Caco-2 (cell line): ENCODE data around the gene TTBK2. TPM values are rescaled to one million over a fixed set of nuclear protein-coding genes. Genes with fewer than 3 reads are reported as not detected.

Experiments used
- BruUV-seq: library from RNA; stranded (reverse); fragments of 400-500 nt; replicated peaks from 2 replicates; lab custom pipeline; 2021; lab: Mats Ljungman, UMichigan
- CTCF ChIA-PET: fragments of 300-600 bp; sonication (Branson Sonifier 250); formaldehyde crosslinking; loops from one replicate; lab custom pipeline; 2022; ENCODE audit warnings: antibody characterized with exemption; lab: Charles Lee
- POLR2A ChIA-PET: fragments of 300-600 bp; sonication (Branson Sonifier 250); formaldehyde crosslinking; loops from one replicate; lab custom pipeline; 2022; ENCODE audit warnings: antibody characterized with exemption; lab: Charles Lee
- DNase-seq, 2 experiments: peaks; one replicate each; pipeline versions ENCODE4 v3.0.0 to v3.0.0-alpha.2; 2020 to 2022
- H3K27me3 ChIP-seq: replicated peaks from 2 replicates; pipeline ENCODE4 v1.6.0; 2011; ENCODE audit warnings: low read length; ENCODE audit not compliant: control insufficient read depth, insufficient read depth
- H3K36me3 ChIP-seq: 2 replicates; pipeline ENCODE4 v1.5.1; 2011; ENCODE audit warnings: low read length; ENCODE audit not compliant: control insufficient read depth, insufficient read depth
- H3K4me1 ChIP-seq: fragments of 250-450 bp; sonication (Bioruptor Pico); 2 replicates; pipeline ENCODE4 v1.5.1; 2020; ENCODE audit warnings: mild to moderate bottlenecking
- H3K4me3 ChIP-seq: 2 replicates; pipeline ENCODE4 v1.5.1; 2011; ENCODE audit warnings: low read depth, mild to moderate bottlenecking, control low read depth, low read length
- H3K9me3 ChIP-seq: fragments of 250-450 bp; sonication (Bioruptor Pico); 2 replicates; pipeline ENCODE4 v1.5.1; 2020; ENCODE audit warnings: mild to moderate bottlenecking, moderate library complexity
- H3K27ac Mint-ChIP-seq: one replicate; pipeline ENCODE4 v1.8.0; 2022; ENCODE audit warnings: mixed read lengths; ENCODE audit not compliant: unreplicated experiment
- H3K27me3 Mint-ChIP-seq: one replicate; pipeline ENCODE4 v1.8.0; 2022; ENCODE audit warnings: mixed read lengths; ENCODE audit not compliant: insufficient read depth, unreplicated experiment
- H3K36me3 Mint-ChIP-seq: one replicate; pipeline ENCODE4 v1.8.0; 2022; ENCODE audit warnings: mild to moderate bottlenecking, mixed read lengths; ENCODE audit not compliant: insufficient read depth, unreplicated experiment
- H3K4me1 Mint-ChIP-seq: one replicate; pipeline ENCODE4 v1.8.0; 2022; ENCODE audit warnings: low read depth, mixed read lengths; ENCODE audit not compliant: unreplicated experiment
- H3K4me3 Mint-ChIP-seq: one replicate; pipeline ENCODE4 v1.8.0; 2022; ENCODE audit warnings: mild to moderate bottlenecking, moderate library complexity, mixed read lengths; ENCODE audit not compliant: unreplicated experiment
- H3K9me3 Mint-ChIP-seq: one replicate; pipeline ENCODE4 v1.8.0; 2022; ENCODE audit warnings: mixed read lengths; ENCODE audit not compliant: unreplicated experiment
- intact Hi-C: fragments of 100-400 bp; cut with micrococcal nuclease; formaldehyde crosslinking; loops from one replicate; pipeline ENCODE4 v1.10.0; 2022; ENCODE audit not compliant: unreplicated experiment
- total RNA-seq: library from RNA; stranded (reverse); gene quantifications from 2 replicates; pipeline ENCODE4 v1.2.3, GENCODE V29; 2022
- TF ChIP-seq, protein P1 (sequence below), 2 experiments: fragments of 200-600 bp in 1 of 2; IDR thresholded peaks; 1 replicate in 1 of 2; 2 replicates in 1 of 2; pipeline versions ENCODE4 v1.5.1 to v1.8.0; 2011 to 2022; ENCODE audit warnings: antibody characterized with exemption in 1 of 2, control low read depth in 1 of 2, inconsistent platforms in 1 of 2, low read depth in 1 of 2, low read length in 1 of 2, mild to moderate bottlenecking in 1 of 2, moderate library complexity in 1 of 2; ENCODE audit not compliant: insufficient read depth in 1 of 2, severe bottlenecking in 1 of 2, unreplicated experiment in 1 of 2

Gene TTBK2
- total RNA-seq, 1 experiment from 2014 or later = 10.1 TPM

DNA sequence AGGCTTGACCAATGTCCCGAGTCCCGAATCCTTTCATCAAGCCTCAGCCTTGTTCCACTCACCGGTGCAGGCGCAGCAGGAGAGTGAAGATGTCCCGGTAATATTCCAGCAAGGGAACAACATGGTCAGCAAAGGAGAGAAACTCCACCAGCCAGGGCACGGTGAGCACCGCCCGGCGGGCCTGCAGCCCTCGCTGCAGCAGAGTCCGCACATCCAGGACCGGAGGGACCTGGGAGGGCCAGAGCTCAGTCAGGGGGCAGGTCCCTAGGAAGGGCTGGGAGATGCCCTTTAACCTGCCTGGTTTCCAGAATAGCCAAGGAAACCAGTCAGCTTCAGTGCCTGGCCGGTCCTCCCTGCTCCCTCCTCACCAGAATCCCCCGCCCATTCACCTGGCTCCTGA, 190.0 kb downstream of the TTBK2 start:
- no peak overlapping the region for H3K4me3 ChIP-seq
- intact Hi-C loops = no loop called here
- POLR2A ChIA-PET = no interaction called here
- peaks cover 4% of the 10 kb centered on the region for H3K36me3 ChIP-seq
- TF ChIP-seq, protein P1, sequence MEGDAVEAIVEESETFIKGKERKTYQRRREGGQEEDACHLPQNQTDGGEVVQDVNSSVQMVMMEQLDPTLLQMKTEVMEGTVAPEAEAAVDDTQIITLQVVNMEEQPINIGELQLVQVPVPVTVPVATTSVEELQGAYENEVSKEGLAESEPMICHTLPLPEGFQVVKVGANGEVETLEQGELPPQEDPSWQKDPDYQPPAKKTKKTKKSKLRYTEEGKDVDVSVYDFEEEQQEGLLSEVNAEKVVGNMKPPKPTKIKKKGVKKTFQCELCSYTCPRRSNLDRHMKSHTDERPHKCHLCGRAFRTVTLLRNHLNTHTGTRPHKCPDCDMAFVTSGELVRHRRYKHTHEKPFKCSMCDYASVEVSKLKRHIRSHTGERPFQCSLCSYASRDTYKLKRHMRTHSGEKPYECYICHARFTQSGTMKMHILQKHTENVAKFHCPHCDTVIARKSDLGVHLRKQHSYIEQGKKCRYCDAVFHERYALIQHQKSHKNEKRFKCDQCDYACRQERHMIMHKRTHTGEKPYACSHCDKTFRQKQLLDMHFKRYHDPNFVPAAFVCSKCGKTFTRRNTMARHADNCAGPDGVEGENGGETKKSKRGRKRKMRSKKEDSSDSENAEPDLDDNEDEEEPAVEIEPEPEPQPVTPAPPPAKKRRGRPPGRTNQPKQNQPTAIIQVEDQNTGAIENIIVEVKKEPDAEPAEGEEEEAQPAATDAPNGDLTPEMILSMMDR (IDR thresholded peaks at IDR 0.05; ENCODE audit: insufficient read depth in 1 of 2, low read depth in 1 of 2, low read length in 1 of 2, severe bottlenecking in 1 of 2, unreplicated experiment in 1 of 2) = no peak
- Mint-ChIP-seq H3K36me3 (peaks cover 58% of the 10 kb centered on the region), H3K9me3 (no peaks in the 10 kb centered on the region), H3K27me3 (no peaks in the 10 kb centered on the region), H3K27ac (no peak overlapping the region), H3K4me3 (no peak overlapping the region), H3K4me1 (no peaks in the 10 kb centered on the region)
- no peaks in the 10 kb centered on the region for H3K9me3 ChIP-seq
- no peaks in the 10 kb centered on the region for H3K27me3 ChIP-seq
- no peak for DNase-seq
- BruUV-seq = no TSS peak
- H3K4me1 ChIP-seq = no peaks in the 10 kb centered on the region
- CTCF ChIA-PET = interaction anchor here (0.6 kb wide), 1 partner anchor 1834 kb away, joined by 3 read pairs; no protein-coding TSS in a partner anchor

DNA sequence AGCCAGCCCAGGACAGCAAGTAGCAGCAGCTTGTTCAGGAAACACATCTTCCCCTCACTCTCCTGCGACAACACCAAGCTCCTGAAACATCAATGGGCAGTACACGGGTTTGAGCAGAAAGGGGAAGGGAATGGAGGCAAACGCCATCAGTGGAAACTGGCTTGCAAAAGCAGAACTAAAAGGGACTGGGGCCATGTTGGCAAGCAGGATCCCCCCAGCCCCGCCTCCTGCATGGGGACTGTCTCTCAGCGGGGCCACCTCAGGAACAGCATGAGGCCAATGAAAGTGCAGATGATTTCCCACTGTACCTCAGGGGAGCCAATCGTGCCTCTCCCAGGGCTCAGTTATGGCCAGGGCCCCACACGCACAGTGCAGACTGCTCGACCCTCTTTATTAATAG, 190.4 kb downstream of the TTBK2 start:
- H3K4me3 Mint-ChIP-seq = no peak overlapping the region
- no peaks in the 10 kb centered on the region for H3K27me3 Mint-ChIP-seq
- H3K4me1 Mint-ChIP-seq = no peaks in the 10 kb centered on the region
- H3K4me3 ChIP-seq = no peak overlapping the region
- no peak overlapping the region for H3K27ac Mint-ChIP-seq
- CTCF ChIA-PET = interaction anchor here (0.6 kb wide), 1 partner anchor 1834 kb away, joined by 3 read pairs; no protein-coding TSS in a partner anchor
- TF ChIP-seq, protein P1 (IDR thresholded peaks at IDR 0.05; ENCODE audit: insufficient read depth in 1 of 2, low read depth in 1 of 2, low read length in 1 of 2, severe bottlenecking in 1 of 2, unreplicated experiment in 1 of 2) = no peak
- H3K9me3 ChIP-seq = no peaks in the 10 kb centered on the region
- no peaks in the 10 kb centered on the region for H3K4me1 ChIP-seq
- intact Hi-C loops = no loop called here
- H3K9me3 Mint-ChIP-seq = no peaks in the 10 kb centered on the region
- H3K27me3 ChIP-seq = no peaks in the 10 kb centered on the region
- H3K36me3 Mint-ChIP-seq = peaks cover 59% of the 10 kb centered on the region
- H3K36me3 ChIP-seq = peaks cover 4% of the 10 kb centered on the region
- BruUV-seq = no TSS peak
- no peak for DNase-seq
- POLR2A ChIA-PET = no interaction called here

DNA sequence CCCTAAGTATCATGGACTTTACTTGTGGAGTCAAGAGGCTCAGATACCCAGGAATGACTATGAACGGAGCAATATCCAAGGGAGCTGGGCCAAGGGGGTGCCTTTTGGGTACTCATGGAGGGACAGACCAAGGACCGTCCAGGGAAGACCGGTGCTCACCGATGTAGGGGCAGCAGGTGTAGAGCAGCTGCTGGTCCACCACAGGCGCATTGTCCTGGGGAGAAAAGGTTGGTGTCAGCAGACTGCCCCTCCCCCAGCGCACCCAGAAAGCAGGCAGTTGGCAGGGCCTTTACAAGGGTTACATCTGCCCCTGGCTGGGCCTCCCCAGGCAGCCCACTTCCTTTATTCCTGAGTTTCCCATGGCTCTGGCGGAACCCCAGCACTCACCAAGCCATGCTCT, 191.2 kb downstream of the TTBK2 start:
- H3K36me3 ChIP-seq = peaks cover 4% of the 10 kb centered on the region
- no peaks in the 10 kb centered on the region for H3K9me3 Mint-ChIP-seq
- H3K4me1 Mint-ChIP-seq = no peaks in the 10 kb centered on the region
- H3K27me3 ChIP-seq = no peaks in the 10 kb centered on the region
- POLR2A ChIA-PET = no interaction called here
- H3K36me3 Mint-ChIP-seq = peaks cover 65% of the 10 kb centered on the region
- H3K27me3 Mint-ChIP-seq = no peaks in the 10 kb centered on the region
- no peak overlapping the region for H3K4me3 ChIP-seq
- H3K27ac Mint-ChIP-seq = no peak overlapping the region
- H3K4me3 Mint-ChIP-seq = no peak overlapping the region
- BruUV-seq = no TSS peak
- no peaks in the 10 kb centered on the region for H3K4me1 ChIP-seq
- TF ChIP-seq, protein P1 (IDR thresholded peaks at IDR 0.05; ENCODE audit: insufficient read depth in 1 of 2, low read depth in 1 of 2, low read length in 1 of 2, severe bottlenecking in 1 of 2, unreplicated experiment in 1 of 2) = no peak
- no peak for DNase-seq
- intact Hi-C loops = no loop called here
- CTCF ChIA-PET = no interaction called here
- no peaks in the 10 kb centered on the region for H3K9me3 ChIP-seq
